K562 (cell line): ENCODE data around the gene IKBKE. TPM values are rescaled to one million over a fixed set of nuclear protein-coding genes. Genes with fewer than 3 reads are reported as not detected.
A peak's percentile ranks its signal among the peaks of the same experiment; 100 is the strongest.

Experiments
- JUN ChIP-seq, 2 experiments: sonication (generic) in 1 of 2; formaldehyde crosslinking in 1 of 2; IDR thresholded peaks; 2 replicates each; pipeline versions ENCODE4 v1.6.1 to v1.8.0; 2012 to 2022; ENCODE audit warnings: borderline replicate concordance in 2 of 2, mild to moderate bottlenecking in 2 of 2, improper control_type of control experiment in 1 of 2, low read depth in 1 of 2, low read length in 1 of 2, missing genetic modification reagents in 1 of 2
- JUNB ChIP-seq: fragments of 450-650 bp; formaldehyde crosslinking; conservative IDR thresholded peaks from 2 replicates; pipeline ENCODE4 v1.4.0; 2020; ENCODE audit warnings: mild to moderate bottlenecking
- MIER1 ChIP-seq: fragments of 450-650 bp; IDR thresholded peaks from 2 replicates; pipeline ENCODE4 v1.6.1; 2016; ENCODE audit warnings: antibody characterized with exemption, mild to moderate bottlenecking, low read depth
- NRF1 ChIP-seq, 2 experiments: fragments of 450-650 bp; IDR thresholded peaks in 1 of 2; conservative IDR thresholded peaks in 1 of 2; 2 replicates each; pipeline ENCODE4 v1.6.1; 2014; ENCODE audit warnings: mild to moderate bottlenecking in 2 of 2
- PML ChIP-seq: IDR thresholded peaks from 2 replicates; pipeline ENCODE4 v1.6.1; 2012; ENCODE audit warnings: low read length, inconsistent platforms
- TBP ChIP-seq: optimal IDR thresholded peaks from 2 replicates; pipeline ENCODE3; 2011; ENCODE audit warnings: low read depth, low read length, improper control_type of control experiment
- THRAP3 ChIP-seq: fragments of 450-650 bp; IDR thresholded peaks from 2 replicates; pipeline ENCODE4 v1.6.1; 2016; ENCODE audit warnings: mild to moderate bottlenecking, inconsistent platforms, borderline replicate concordance
- ZEB2 ChIP-seq: fragments of 450-650 bp; IDR thresholded peaks from 2 replicates; pipeline ENCODE4 v1.6.1; 2016
- ZFP30 ChIP-seq: fragments of 250-450 bp; sonication (Bioruptor Pico); IDR thresholded peaks from 2 replicates; pipeline ENCODE4 v1.8.0; 2022; ENCODE audit warnings: moderate library complexity, mild to moderate bottlenecking, inconsistent platforms, borderline replicate concordance
- polyA plus RNA-seq, 8 experiments: library from polyadenylated mRNA; depleted of rRNA in 4 of 8; stranded (reverse) in 5 of 8; unstranded in 3 of 8; fragments of >200 nt; fragmentation: Nextera tagmentation in 2 of 8; fragmentation: Illumina TruSeq in 1 of 8; extraction: Ambion mirVana in 2 of 8; extraction: Trizol in 1 of 8; gene quantifications; 2 replicates each; pipeline versions ENCODE4 v1.2.1 to v1.2.3, GENCODE V29; 2011 to 2014; ENCODE audit warnings: inconsistent platforms in 1 of 8, missing spikeins in 1 of 8
- total RNA-seq, 7 experiments: library from RNA; depleted of rRNA in 6 of 7; stranded (reverse); fragments of >200 nt in 6 of 7; fragmentation: Illumina TruSeq in 2 of 7; extraction: Trizol in 2 of 7; gene quantifications; 2 replicates each; pipeline versions ENCODE4 v1.2.1 to v1.2.3, GENCODE V29; 2011 to 2021; ENCODE audit warnings: low replicate concordance in 1 of 7
- TF ChIP-seq, protein P1 (sequence below): fragments of 200-600 bp; sonication (generic); IDR thresholded peaks from one replicate; pipeline ENCODE4 v1.6.1; 2012; ENCODE audit warnings: mild to moderate bottlenecking, low read depth, low read length, inconsistent platforms
- TF ChIP-seq, protein P2 (sequence below): fragments of 250-450 bp; sonication (Bioruptor Pico); IDR thresholded peaks from 2 replicates; pipeline ENCODE4 v1.4.0; 2020; ENCODE audit warnings: mild to moderate bottlenecking, moderate library complexity, borderline replicate concordance

The IKBKE gene
- total and polyA plus RNA-seq, 9 of the 15 experiments (the other 6 are each of a cell fraction or from before 2014, with no cell fraction given): 2.3 to 9.0 (median 4.8) TPM

DNA sequence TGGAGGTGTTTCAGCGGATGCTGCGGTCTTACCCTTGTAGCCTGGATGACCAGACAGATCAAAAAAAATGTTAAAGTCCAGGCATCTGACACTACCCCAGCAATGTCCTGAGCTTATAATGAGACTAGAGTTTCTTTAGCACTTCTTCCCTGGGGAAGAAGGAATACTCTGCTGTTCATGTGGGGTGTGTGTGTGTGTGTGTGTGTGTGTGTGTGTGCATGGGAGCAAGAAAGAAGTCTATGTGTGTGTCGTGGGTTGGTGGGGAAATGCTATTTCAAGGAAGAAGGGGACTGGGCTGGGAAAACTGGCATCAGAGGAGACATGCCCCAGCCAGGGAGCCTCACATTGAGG lies 34.1 kb downstream of the IKBKE start (continued):
- TF ChIP-seq NRF1 (conservative IDR thresholded peaks at IDR 0.05 in 1 of 2, IDR thresholded peaks at IDR 0.05 in 1 of 2) (no peak), PML (0 out of 2 replicates have a peak, but pooled peaks have one; percentile 3), ZEB2 (0 out of 2 replicates have a peak, but pooled peaks have one; percentile 5), JUN (IDR thresholded peaks at IDR 0.05; ENCODE audit: borderline replicate concordance, low read depth, low read length) (no peak), JUN (CRISPR knock-in tag; IDR thresholded peaks at IDR 0.05; ENCODE audit: borderline replicate concordance) (0 out of 2 replicates have a peak, but pooled peaks have one; percentile 2), TBP (no peak), JUNB (CRISPR knock-in tag) (no peak), ZFP30 (no peak), MIER1 (no peak), THRAP3 (0 out of 2 replicates have a peak, but pooled peaks have one; percentile 40)
- TF ChIP-seq, protein P1, sequence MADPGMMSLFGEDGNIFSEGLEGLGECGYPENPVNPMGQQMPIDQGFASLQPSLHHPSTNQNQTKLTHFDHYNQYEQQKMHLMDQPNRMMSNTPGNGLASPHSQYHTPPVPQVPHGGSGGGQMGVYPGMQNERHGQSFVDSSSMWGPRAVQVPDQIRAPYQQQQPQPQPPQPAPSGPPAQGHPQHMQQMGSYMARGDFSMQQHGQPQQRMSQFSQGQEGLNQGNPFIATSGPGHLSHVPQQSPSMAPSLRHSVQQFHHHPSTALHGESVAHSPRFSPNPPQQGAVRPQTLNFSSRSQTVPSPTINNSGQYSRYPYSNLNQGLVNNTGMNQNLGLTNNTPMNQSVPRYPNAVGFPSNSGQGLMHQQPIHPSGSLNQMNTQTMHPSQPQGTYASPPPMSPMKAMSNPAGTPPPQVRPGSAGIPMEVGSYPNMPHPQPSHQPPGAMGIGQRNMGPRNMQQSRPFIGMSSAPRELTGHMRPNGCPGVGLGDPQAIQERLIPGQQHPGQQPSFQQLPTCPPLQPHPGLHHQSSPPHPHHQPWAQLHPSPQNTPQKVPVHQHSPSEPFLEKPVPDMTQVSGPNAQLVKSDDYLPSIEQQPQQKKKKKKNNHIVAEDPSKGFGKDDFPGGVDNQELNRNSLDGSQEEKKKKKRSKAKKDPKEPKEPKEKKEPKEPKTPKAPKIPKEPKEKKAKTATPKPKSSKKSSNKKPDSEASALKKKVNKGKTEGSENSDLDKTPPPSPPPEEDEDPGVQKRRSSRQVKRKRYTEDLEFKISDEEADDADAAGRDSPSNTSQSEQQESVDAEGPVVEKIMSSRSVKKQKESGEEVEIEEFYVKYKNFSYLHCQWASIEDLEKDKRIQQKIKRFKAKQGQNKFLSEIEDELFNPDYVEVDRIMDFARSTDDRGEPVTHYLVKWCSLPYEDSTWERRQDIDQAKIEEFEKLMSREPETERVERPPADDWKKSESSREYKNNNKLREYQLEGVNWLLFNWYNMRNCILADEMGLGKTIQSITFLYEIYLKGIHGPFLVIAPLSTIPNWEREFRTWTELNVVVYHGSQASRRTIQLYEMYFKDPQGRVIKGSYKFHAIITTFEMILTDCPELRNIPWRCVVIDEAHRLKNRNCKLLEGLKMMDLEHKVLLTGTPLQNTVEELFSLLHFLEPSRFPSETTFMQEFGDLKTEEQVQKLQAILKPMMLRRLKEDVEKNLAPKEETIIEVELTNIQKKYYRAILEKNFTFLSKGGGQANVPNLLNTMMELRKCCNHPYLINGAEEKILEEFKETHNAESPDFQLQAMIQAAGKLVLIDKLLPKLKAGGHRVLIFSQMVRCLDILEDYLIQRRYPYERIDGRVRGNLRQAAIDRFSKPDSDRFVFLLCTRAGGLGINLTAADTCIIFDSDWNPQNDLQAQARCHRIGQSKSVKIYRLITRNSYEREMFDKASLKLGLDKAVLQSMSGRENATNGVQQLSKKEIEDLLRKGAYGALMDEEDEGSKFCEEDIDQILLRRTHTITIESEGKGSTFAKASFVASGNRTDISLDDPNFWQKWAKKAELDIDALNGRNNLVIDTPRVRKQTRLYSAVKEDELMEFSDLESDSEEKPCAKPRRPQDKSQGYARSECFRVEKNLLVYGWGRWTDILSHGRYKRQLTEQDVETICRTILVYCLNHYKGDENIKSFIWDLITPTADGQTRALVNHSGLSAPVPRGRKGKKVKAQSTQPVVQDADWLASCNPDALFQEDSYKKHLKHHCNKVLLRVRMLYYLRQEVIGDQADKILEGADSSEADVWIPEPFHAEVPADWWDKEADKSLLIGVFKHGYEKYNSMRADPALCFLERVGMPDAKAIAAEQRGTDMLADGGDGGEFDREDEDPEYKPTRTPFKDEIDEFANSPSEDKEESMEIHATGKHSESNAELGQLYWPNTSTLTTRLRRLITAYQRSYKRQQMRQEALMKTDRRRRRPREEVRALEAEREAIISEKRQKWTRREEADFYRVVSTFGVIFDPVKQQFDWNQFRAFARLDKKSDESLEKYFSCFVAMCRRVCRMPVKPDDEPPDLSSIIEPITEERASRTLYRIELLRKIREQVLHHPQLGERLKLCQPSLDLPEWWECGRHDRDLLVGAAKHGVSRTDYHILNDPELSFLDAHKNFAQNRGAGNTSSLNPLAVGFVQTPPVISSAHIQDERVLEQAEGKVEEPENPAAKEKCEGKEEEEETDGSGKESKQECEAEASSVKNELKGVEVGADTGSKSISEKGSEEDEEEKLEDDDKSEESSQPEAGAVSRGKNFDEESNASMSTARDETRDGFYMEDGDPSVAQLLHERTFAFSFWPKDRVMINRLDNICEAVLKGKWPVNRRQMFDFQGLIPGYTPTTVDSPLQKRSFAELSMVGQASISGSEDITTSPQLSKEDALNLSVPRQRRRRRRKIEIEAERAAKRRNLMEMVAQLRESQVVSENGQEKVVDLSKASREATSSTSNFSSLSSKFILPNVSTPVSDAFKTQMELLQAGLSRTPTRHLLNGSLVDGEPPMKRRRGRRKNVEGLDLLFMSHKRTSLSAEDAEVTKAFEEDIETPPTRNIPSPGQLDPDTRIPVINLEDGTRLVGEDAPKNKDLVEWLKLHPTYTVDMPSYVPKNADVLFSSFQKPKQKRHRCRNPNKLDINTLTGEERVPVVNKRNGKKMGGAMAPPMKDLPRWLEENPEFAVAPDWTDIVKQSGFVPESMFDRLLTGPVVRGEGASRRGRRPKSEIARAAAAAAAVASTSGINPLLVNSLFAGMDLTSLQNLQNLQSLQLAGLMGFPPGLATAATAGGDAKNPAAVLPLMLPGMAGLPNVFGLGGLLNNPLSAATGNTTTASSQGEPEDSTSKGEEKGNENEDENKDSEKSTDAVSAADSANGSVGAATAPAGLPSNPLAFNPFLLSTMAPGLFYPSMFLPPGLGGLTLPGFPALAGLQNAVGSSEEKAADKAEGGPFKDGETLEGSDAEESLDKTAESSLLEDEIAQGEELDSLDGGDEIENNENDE: no peak
- TF ChIP-seq, protein P2, sequence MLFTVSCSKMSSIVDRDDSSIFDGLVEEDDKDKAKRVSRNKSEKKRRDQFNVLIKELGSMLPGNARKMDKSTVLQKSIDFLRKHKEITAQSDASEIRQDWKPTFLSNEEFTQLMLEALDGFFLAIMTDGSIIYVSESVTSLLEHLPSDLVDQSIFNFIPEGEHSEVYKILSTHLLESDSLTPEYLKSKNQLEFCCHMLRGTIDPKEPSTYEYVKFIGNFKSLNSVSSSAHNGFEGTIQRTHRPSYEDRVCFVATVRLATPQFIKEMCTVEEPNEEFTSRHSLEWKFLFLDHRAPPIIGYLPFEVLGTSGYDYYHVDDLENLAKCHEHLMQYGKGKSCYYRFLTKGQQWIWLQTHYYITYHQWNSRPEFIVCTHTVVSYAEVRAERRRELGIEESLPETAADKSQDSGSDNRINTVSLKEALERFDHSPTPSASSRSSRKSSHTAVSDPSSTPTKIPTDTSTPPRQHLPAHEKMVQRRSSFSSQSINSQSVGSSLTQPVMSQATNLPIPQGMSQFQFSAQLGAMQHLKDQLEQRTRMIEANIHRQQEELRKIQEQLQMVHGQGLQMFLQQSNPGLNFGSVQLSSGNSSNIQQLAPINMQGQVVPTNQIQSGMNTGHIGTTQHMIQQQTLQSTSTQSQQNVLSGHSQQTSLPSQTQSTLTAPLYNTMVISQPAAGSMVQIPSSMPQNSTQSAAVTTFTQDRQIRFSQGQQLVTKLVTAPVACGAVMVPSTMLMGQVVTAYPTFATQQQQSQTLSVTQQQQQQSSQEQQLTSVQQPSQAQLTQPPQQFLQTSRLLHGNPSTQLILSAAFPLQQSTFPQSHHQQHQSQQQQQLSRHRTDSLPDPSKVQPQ (CRISPR knock-in tag): no peak
- TF ChIP-seq, all 486 proteins: peak for 27
